Bronchial epithelial cell (primary cell): ENCODE data around the gene SCAMP4. TPM values are rescaled to one million over a fixed set of nuclear protein-coding genes. Genes with fewer than 3 reads are reported as not detected.
A peak's percentile ranks its signal among the peaks of the same experiment; 100 is the strongest.

Experiments used
- DNase-seq: peaks from one replicate; pipeline ENCODE4 v3.0.0-alpha.2; 2010; ENCODE audit warnings: low read depth
- FAIRE-seq: peaks from 2 replicates; lab custom pipeline; 2011; peaks lifted over from hg19 to GRCh38; lab: Jason Lieb, UNC
- H3K27me3 ChIP-seq: 2 replicates; pipeline ENCODE4 v1.5.1; 2011; ENCODE audit warnings: low read length; ENCODE audit not compliant: control insufficient read depth, insufficient read depth
- H3K36me3 ChIP-seq: 2 replicates; pipeline ENCODE4 v1.5.1; 2011; ENCODE audit warnings: low read length; ENCODE audit not compliant: control insufficient read depth, insufficient read depth
- H3K4me3 ChIP-seq: 2 replicates; pipeline ENCODE4 v1.5.1; 2011; ENCODE audit warnings: mild to moderate bottlenecking, low read depth, low read length, control low read depth
- CTCF ChIP-seq: IDR thresholded peaks from 2 replicates; pipeline ENCODE4 v1.5.1; 2011; ENCODE audit warnings: mild to moderate bottlenecking, moderate library complexity, low read length, control low read depth, inconsistent platforms; ENCODE audit not compliant: insufficient read depth, severe bottlenecking
- total RNA-seq: library from RNA; depleted of rRNA; stranded (reverse); fragments of >200 nt; gene quantifications from 2 replicates; pipeline ENCODE4 v1.2.1, GENCODE V29; 2014

SCAMP4 gene
- total RNA-seq, 1 donor from 2014 or later: 14.2 TPM

GRCh38 chr19:1945899-1946298 is 40.7 kb downstream of the SCAMP4 start:
- no peak overlapping the region for H3K4me3 ChIP-seq
- FAIRE-seq (no peak), DNase-seq (no peak)
- peaks cover 6% of the 10 kb centered on the region for H3K36me3 ChIP-seq
- H3K27me3 ChIP-seq: no peaks in the 10 kb centered on the region
- peak; percentile 58 for TF ChIP-seq CTCF

DNA sequence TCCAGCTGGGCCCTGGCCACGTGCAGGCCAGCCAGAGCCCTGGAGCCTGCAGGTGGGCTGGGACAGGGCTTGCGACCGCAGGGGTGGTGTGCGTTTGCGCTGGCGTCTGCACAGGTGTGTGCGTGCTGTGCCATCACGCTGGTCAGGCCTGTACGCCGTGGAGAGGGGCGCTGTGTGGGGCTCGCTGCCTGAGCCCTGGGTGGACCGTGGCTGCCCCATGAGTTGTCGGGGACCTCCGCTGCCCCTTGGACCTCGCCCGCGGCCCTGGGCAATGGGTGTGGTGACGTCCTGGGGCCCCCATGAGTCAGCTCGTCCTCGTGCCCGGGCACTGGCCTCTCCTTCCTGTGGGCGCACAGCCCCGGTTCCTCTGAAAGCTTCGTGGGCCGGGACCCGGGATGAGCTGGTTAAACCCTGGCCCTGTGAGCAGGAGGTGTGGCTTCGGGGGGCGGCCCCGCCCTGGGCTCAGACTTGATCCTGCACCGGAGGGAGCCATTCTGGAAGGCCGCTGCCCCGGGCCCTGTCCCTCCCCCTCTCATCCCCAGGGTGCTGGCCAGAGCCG is 42.5 kb downstream of the SCAMP4 start:
- Histone ChIP-seq H3K4me3 (no peak overlapping the region), H3K27me3 (no peaks in the 10 kb centered on the region), H3K36me3 (peaks cover 8% of the 10 kb centered on the region)
- FAIRE-seq (no peak), DNase-seq (no peak)
- TF ChIP-seq CTCF: no peak

GRCh38 chr19:1949304-1950101 is 44.3 kb downstream of the SCAMP4 start:
- Histone ChIP-seq H3K4me3 (no peak overlapping the region), H3K36me3 (peaks cover 14% of the 10 kb centered on the region), H3K27me3 (no peaks in the 10 kb centered on the region)
- no peak for FAIRE-seq
- no peak for TF ChIP-seq CTCF
- no peak for DNase-seq

DNA sequence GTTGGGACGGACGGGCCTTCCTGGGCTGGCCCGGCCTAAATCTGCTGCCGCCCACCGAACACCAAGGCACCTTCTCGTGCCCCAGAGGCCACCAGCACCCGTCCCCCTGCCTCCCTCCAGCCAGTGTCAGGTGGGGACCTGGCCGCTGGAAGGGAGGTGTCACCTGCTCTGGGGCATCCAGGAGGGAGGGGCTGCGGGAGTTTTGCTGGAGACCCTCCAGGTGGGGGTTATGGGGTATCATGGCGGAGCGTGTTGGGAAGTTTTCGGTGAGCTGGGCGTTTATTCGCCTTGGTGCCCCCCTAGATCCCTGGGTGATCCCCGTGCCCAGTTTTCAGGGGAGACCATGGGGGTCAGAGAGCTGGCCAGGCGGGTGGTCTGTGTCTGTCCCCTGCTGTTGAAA is 45.4 kb downstream of the SCAMP4 start:
- TF ChIP-seq CTCF: no peak
- FAIRE-seq: no peak
- no peak for DNase-seq
- Histone ChIP-seq H3K4me3 (no peak overlapping the region), H3K27me3 (no peaks in the 10 kb centered on the region), H3K36me3 (peaks cover 14% of the 10 kb centered on the region)

GRCh38 chr19:1952635-1953034 is 47.4 kb downstream of the SCAMP4 start:
- FAIRE-seq: no peak
- DNase-seq: no peak
- Histone ChIP-seq H3K36me3 (peaks cover 15% of the 10 kb centered on the region), H3K27me3 (no peaks in the 10 kb centered on the region), H3K4me3 (no peak overlapping the region)
- no peak for TF ChIP-seq CTCF
